CD4-positive, alpha-beta T cell (primary cell): ENCODE results near the gene CCR1. TPM values are rescaled to one million over a fixed set of nuclear protein-coding genes. Genes with fewer than 3 reads are reported as not detected.

ENCODE experiments used
- ATAC-seq: fragments of 200-7000 bp; cut with Tn5 transposase; one replicate; pipeline ENCODE4 v1.10.0; 2022; ENCODE audit warnings: mild to moderate bottlenecking; ENCODE audit not compliant: poor library complexity
- CTCF ChIA-PET: fragments of 350-600 bp; sonication (Branson Sonifier 250); formaldehyde crosslinking; loops from one replicate; lab custom pipeline; 2021; ENCODE audit warnings: antibody characterized with exemption, inconsistent platforms; lab: Charles Lee
- POLR2A ChIA-PET: fragments of 350-600 bp; sonication (Branson Sonifier 250); formaldehyde crosslinking; loops from one replicate; lab custom pipeline; 2021; ENCODE audit warnings: antibody characterized with exemption, inconsistent platforms; lab: Charles Lee
- DNase-seq, 14 experiments: peaks; one replicate each; pipeline ENCODE4 v3.0.0-alpha.2; 2013 to 2020; ENCODE audit warnings: mixed read lengths in 2 of 14
- H3K27ac ChIP-seq, 2 donors: one replicate each; pipeline versions ENCODE4 v1.5.1 to v1.7.0; 2013; ENCODE audit warnings: low read length in 2 of 2, low read depth in 1 of 2, mild to moderate bottlenecking in 1 of 2
- H3K27me3 ChIP-seq, 2 experiments: 1 replicate in 1 of 2; 2 replicates in 1 of 2; pipeline versions ENCODE4 v1.6.1 to v1.7.0; 2013; ENCODE audit warnings: low read length in 2 of 2, control low read depth in 1 of 2, mild to moderate bottlenecking in 1 of 2, moderate library complexity in 1 of 2; ENCODE audit not compliant: insufficient read depth in 2 of 2, control insufficient read depth in 1 of 2
- H3K36me3 ChIP-seq: one replicate; pipeline ENCODE4 v1.6.1; 2013; ENCODE audit warnings: low read length, control low read depth; ENCODE audit not compliant: insufficient read depth
- H3K4me1 ChIP-seq: one replicate; pipeline ENCODE4 v1.6.1; 2013; ENCODE audit warnings: low read length, control low read depth; ENCODE audit not compliant: insufficient read depth
- H3K4me3 ChIP-seq: one replicate; pipeline ENCODE4 v1.5.1; 2013; ENCODE audit warnings: mild to moderate bottlenecking, low read length, moderate library complexity
- H3K9me3 ChIP-seq, 2 experiments: 1 replicate in 1 of 2; 2 replicates in 1 of 2; pipeline versions ENCODE4 v1.6.1 to v1.7.0; 2013; ENCODE audit warnings: low read length in 2 of 2, mild to moderate bottlenecking in 2 of 2, control low read depth in 1 of 2, moderate library complexity in 1 of 2; ENCODE audit not compliant: control insufficient read depth in 1 of 2, insufficient read depth in 1 of 2
- H3K27ac Mint-ChIP-seq: one replicate; pipeline ENCODE4 v1.8.0; 2020; ENCODE audit warnings: mixed read lengths
- H3K27me3 Mint-ChIP-seq: one replicate; pipeline ENCODE4 v1.8.0; 2021; ENCODE audit warnings: mixed read lengths
- H3K36me3 Mint-ChIP-seq: one replicate; pipeline ENCODE4 v1.8.0; 2021; ENCODE audit warnings: low read depth, mixed read lengths
- H3K4me1 Mint-ChIP-seq: one replicate; pipeline ENCODE4 v1.8.0; 2021; ENCODE audit warnings: low read depth, mixed read lengths
- H3K4me3 Mint-ChIP-seq: one replicate; pipeline ENCODE4 v1.8.0; 2020; ENCODE audit warnings: mild to moderate bottlenecking, mixed read lengths
- H3K9me3 Mint-ChIP-seq: one replicate; pipeline ENCODE4 v1.8.0; 2020; ENCODE audit warnings: mixed read lengths
- CTCF ChIP-seq: fragments of 200-600 bp; IDR thresholded peaks from one replicate; pipeline ENCODE4 v1.8.0; 2022; ENCODE audit warnings: antibody characterized with exemption, mild to moderate bottlenecking
- intact Hi-C, 2 experiments: fragments of 100-400 bp; cut with DNase I in 1 of 2; cut with micrococcal nuclease in 1 of 2; formaldehyde crosslinking; loops; one replicate each; pipeline versions ENCODE4 v1.15.1 to v1.9.0; 2023 to 2025; cut with DNase I, micrococcal nuclease
- polyA plus RNA-seq, 2 donors: library from polyadenylated mRNA; unstranded; fragments of 120-200 nt; gene quantifications; one replicate each; pipeline ENCODE4 v1.2.1, GENCODE V29; 2013
- total RNA-seq, 174 experiments: library from RNA in 2 of 174; stranded (reverse) in 2 of 174; gene quantifications; one replicate each; pipeline ENCODE4 v1.2.3 and lab custom pipeline; 2021 to 2026

CCR1 gene
- total RNA-seq (under 1 TPM; 0.34 to 0.38 TPM), total RNA-seq (lab: John Stamatoyannopoulos, UW) (0 to 10.3 (median 1.1) reads per million in 172 experiments)
- polyA plus RNA-seq (2013, experiment 1 of 2) = 4.8 TPM
- 4.6 TPM for polyA plus RNA-seq (2013, experiment 2 of 2)

- H3K36me3 ChIP-seq = no peaks in the 10 kb centered on the region
- H3K36me3 Mint-ChIP-seq = no peaks in the 10 kb centered on the region
- POLR2A ChIA-PET = interaction anchor here (0.9 to 1.1 kb wide), 3 partner anchors 9 to 109 kb away, joined by 3 to 5 read pairs (median 3); no protein-coding TSS in a partner anchor
- no peaks in the 10 kb centered on the region for H3K27me3 ChIP-seq
- H3K9me3 Mint-ChIP-seq = no peaks in the 10 kb centered on the region
- ATAC-seq = no peak
- intact Hi-C loops = no loop called here
- peaks cover 20% of the 10 kb centered on the region for H3K4me1 Mint-ChIP-seq
- CTCF ChIA-PET = interaction anchor here (1.0 to 2.3 kb wide), 3 partner anchors 160 to 190 kb away, joined by 3 to 7 read pairs (median 3); no protein-coding TSS in a partner anchor
- no peak within 1 kb of the TSS for H3K27ac Mint-ChIP-seq
- DNase-seq = peak in 5 of 14 experiments; percentile 2 to 65 (median 58)
- H3K4me3 ChIP-seq = peak within 1 kb of the TSS; percentile 28
- H3K27ac ChIP-seq = no peak within 1 kb of the TSS
- H3K9me3 ChIP-seq = no peaks in the 10 kb centered on the region
- H3K4me1 ChIP-seq = peaks cover 41% of the 10 kb centered on the region
- no peaks in the 10 kb centered on the region for H3K27me3 Mint-ChIP-seq
- no peak for TF ChIP-seq CTCF
- H3K4me3 Mint-ChIP-seq = no peak within 1 kb of the TSS
Measured at GRCh38 chr3:46208167-46208704, at the start of gene CCR1. Gene CCR1, minus strand, starts transcription at chr3:46208313. Its CDS starts 4,000 bp downstream, at chr3:46204313.

- DNase-seq (no peak), ATAC-seq (no peak)
- Histone ChIP-seq H3K27ac (no peak overlapping the region), H3K9me3 (no peaks in the 10 kb centered on the region), H3K36me3 (no peaks in the 10 kb centered on the region), H3K4me3 (no peak overlapping the region), H3K27me3 (no peaks in the 10 kb centered on the region), H3K4me1 (no peaks in the 10 kb centered on the region)
- Mint-ChIP-seq H3K27ac (no peak overlapping the region), H3K27me3 (peaks cover 5% of the 10 kb centered on the region), H3K9me3 (peaks cover 2% of the 10 kb centered on the region), H3K4me3 (no peak overlapping the region), H3K36me3 (no peaks in the 10 kb centered on the region), H3K4me1 (no peaks in the 10 kb centered on the region)
- ChIA-PET CTCF (no interaction called here), POLR2A (no interaction called here)
- TF ChIP-seq CTCF = no peak
- intact Hi-C loops = no loop called here
Measured at GRCh38 chr3:46252980-46253379, 44.9 kb upstream of the CCR1 start.

- intact Hi-C loops = no loop called here
- no peak for DNase-seq
- ATAC-seq = no peak
- Histone ChIP-seq H3K4me3 (no peak overlapping the region), H3K27ac (no peak overlapping the region), H3K4me1 (no peaks in the 10 kb centered on the region), H3K27me3 (no peaks in the 10 kb centered on the region), H3K9me3 (no peaks in the 10 kb centered on the region), H3K36me3 (no peaks in the 10 kb centered on the region)
- TF ChIP-seq CTCF = no peak
- Mint-ChIP-seq H3K27me3 (peaks cover 5% of the 10 kb centered on the region), H3K27ac (no peak overlapping the region), H3K36me3 (no peaks in the 10 kb centered on the region), H3K9me3 (no peaks in the 10 kb centered on the region), H3K4me1 (peaks cover 7% of the 10 kb centered on the region), H3K4me3 (no peak overlapping the region)
- ChIA-PET POLR2A (no interaction called here), CTCF (no interaction called here)
Measured at GRCh38 chr3:46245146-46245545, 37.0 kb upstream of the CCR1 start.
